ELR (cell line): Measurements from ENCODE around the gene FBXO15.
A peak's percentile ranks its signal among the peaks of the same experiment; 100 is the strongest.

Source experiments
- DNase-seq: peaks from one replicate; pipeline ENCODE4 v3.0.0-alpha.2; 2015; ENCODE audit warnings: low read depth

FBXO15 gene

GRCh38 chr18:74147779-74148542, at the start of gene FBXO15, which contains the start of gene TIMM21:
Gene FBXO15, minus strand, starts transcription at chr18:74147834. Its CDS starts 49 bp downstream, at chr18:74147785.
Gene TIMM21, plus strand, starts transcription at chr18:74148523. Its CDS starts 286 bp downstream, at chr18:74148809.
- DNase-seq = peak; percentile 95

- DNase-seq = peak; percentile 68
Measured at GRCh38 chr18:74196220-74197119, 48.8 kb upstream of the FBXO15 start.

DNA sequence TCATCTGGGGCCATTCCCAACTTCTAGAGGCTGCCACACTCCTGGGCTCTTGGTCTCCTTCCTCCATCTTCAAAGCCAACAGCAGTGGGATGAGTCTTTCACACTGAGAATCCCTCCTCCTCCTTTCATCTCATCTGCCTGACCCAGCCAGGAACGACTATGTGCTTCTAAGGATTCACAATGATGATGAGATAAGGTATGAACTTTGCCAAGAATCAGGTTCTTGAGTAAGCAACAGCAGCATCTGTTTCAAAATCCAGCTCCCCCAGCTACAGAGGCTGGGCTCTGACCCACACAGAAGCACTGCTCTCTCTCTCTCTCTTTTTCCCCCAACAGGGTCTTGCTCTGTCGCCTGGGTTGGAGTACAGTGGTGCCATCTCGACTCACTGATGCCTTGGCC, 47.1 kb upstream of the FBXO15 start:
- no peak for DNase-seq

GRCh38 chr18:74191577-74191976, 43.9 kb upstream of the FBXO15 start:
- DNase-seq = no peak

- no peak for DNase-seq
Measured at GRCh38 chr18:74190086-74190485, 42.5 kb upstream of the FBXO15 start.

DNA sequence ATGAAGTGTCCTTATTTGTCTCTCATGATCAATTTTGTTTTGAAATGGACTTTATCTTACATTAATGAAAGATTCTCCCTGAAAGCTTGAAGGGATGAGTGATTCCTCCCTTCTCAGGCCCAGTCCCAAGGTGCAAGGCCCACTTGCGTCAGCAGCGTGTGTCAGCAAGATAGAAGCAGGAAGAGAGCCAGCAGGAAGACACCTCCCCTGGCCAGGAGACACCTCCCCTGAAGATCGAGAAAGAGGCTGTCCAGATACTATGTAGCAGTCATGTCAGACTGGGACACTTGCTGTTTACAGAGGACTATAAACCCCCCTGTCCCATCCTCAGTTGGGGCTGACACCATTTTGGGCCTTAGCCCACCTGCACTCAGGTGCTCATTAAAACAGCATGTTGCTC, 39.0 kb upstream of the FBXO15 start:
- no peak for DNase-seq

DNA sequence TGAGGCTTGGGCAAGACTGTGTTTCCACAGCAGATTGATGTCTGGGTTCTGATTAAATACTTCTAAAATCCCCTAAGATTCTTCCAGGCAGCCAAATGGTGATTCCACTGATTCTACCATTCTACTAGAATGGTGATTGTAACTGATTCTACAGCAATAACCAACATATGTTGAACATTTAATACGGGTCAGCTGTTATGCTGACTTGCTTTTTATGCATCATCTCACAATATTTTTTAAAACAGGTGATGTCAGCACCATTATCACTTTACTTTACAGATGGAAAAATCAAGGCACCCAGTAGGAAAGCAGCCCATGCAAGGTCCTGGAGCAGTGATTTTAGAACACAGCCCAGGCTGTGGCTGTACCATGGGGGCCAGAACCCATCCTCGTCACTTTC, 38.2 kb upstream of the FBXO15 start:
- DNase-seq = no peak

DNA sequence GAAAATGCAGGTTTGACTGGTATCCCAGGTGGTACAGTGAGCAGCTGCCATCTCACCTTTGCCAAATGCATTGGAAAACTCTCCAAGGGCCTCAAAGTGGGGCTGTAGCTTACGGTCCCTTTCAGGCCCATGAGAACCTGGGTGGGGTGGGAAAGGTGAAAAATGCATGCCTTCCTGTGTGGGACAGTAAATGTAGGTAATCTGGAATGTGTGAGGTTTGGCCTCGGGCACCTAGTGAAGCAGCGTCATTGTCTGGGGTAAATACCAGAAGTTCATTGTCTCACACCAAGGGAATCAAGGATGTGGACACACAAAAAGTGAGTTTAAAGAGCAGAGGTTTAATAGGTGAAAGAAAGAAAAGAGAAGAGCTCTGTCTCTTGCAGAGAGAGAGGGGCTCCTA, 37.2 kb upstream of the FBXO15 start:
- DNase-seq = no peak

DNA sequence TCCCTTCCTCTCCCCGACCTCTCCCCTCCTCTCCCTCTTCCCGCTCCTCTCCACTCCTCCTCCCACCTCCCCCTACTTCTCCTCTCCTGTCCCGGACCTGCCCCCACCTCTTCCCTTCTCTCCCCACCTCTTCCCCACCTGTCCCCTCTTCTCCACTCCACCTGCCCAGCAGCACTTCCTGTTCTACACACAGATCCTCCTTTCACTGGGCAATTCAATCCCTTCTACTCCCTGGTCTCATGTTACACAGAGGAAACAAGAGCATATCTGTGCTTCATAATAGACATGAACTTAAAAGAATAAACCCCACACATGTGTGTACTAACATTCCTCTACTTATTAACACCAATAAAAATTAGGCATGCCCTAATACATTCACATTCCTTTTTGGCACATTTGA, 35.5 kb upstream of the FBXO15 start:
- no peak for DNase-seq

- no peak for DNase-seq
Measured at GRCh38 chr18:74182335-74182734, 34.7 kb upstream of the FBXO15 start.

GRCh38 chr18:74179623-74180199, 32.1 kb upstream of the FBXO15 start:
- DNase-seq = no peak

DNA sequence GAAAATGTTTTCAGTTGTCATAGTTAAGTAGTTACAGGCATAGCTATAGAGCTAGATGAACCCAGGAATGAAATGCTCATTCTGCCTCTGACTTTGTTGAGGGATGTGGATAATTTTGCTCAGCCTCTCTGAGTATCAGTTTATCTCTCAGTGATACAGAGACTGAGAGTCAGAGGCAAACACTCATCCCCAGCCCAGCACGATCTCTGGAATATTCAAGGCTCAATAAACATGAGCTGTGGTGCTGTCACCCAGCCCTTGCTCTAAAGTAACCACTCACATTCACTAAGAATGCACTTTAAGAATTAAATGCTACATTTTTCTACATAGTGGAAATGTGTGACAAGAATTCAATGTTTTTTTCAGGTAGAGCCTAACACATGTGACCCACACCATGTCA, 31.2 kb upstream of the FBXO15 start:
- no peak for DNase-seq

GRCh38 chr18:74175658-74176057, 28.0 kb upstream of the FBXO15 start:
- no peak for DNase-seq

DNA sequence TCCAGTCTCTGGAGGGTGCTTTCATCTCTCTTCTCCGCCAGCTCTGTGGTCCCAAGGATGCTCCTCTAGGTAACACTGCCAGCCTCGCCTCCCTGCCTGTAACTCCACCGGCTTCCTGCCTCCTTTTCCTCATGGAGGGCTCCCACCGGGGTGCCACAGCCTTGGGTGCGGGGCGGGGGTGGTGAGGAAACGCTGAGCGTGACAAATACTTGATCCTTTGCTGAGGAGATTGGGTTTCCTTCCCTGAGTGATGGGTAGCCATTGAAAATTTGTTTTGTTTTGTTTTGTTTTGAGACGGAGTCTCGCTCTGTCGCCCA, 25.8 kb upstream of the FBXO15 start:
- DNase-seq = no peak

- DNase-seq = no peak
Measured at GRCh38 chr18:74172697-74173433, 25.2 kb upstream of the FBXO15 start.

- no peak for DNase-seq
Measured at GRCh38 chr18:74171910-74172606, 24.4 kb upstream of the FBXO15 start.

- DNase-seq = no peak
Measured at GRCh38 chr18:74166386-74166785, 18.8 kb upstream of the FBXO15 start.

DNA sequence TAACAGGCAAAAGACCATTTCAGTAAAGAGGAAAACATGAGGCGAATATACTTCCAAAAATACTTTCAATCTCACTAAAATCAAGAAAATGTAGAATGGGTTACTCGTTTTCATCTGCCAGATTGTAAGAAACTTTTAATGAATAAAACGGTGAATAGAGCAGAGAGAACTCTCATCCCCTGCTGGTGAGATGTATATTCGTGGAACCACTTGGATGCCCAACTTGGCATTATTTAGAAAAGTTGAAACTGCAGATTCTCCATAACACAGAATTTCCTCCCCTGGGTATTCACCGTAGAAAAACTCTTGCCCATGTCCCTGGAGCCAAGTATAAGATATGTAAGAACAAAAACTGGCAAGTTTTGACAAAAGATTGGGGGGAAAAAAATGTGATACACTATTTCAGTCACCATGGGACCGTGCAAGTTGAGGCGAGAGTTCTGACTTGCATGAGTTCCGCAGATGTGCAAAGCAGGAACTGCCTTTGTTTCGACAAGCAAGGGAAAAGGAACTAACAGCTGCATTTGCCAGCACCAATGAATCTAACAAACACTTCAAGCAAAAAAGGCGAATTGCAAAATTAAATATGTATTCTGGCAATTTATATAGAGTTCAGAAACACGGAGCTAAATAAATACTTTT, 15.5 kb upstream of the FBXO15 start:
- no peak for DNase-seq

DNA sequence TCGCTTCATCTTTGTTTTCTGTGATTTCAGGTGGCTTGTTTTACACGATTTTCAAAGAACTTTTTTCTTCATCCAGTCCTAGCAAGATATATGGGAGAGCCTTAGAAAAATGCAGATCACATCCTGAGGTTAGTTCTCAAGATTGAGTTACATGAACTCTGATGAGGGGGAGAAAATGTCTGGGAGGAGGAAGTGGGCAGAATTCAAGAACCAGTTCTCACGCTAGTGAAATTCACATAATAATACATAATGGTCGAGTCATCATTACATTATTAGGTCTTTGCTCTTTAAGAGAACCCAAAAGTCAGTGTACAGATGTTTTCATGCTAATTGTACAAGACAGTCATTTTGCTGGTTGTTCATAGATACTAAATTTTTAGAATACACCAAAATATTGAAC, 7.6 kb upstream of the FBXO15 start:
- DNase-seq = no peak

DNA sequence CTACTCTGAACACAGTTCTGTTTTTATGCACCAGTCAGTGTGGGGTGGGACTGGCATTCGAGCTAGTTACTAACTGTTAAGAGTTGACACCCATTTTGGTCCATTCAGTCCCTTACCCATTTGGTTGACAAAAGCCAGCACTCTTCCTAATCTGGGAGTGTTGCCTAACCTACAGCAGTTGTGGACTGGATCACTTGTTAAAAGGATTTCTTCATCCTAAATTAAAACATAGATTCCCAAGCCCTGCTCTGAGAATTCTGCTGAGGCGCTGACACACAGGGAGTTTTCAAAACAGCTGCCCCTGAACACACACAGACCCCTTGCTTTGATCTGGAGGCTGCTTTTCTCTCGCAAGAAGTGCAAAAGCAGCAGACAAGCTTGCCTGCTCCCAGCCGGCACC, 7.1 kb upstream of the FBXO15 start:
- DNase-seq = no peak

- DNase-seq = peak; percentile 15
Measured at GRCh38 chr18:74153793-74154192, 6.2 kb upstream of the FBXO15 start.
